Tibial artery (tissue), 4 donors: Measurements from ENCODE around the gene PCSK2.

ENCODE experiments used
- DNase-seq, 2 donors: peaks; one replicate each; pipeline ENCODE4 v3.0.0-alpha.2; 2019
- H3K27ac ChIP-seq, 2 donors: fragments of 200-600 bp; sonication (generic) in 1 of 2; 1 replicate in 1 of 2; 2 replicates in 1 of 2; pipeline ENCODE4 v1.5.1; 2018 to 2019; ENCODE audit warnings: mild to moderate bottlenecking in 1 of 2
- H3K27me3 ChIP-seq, 2 donors: fragments of 200-600 bp; sonication (generic) in 1 of 2; one replicate each; pipeline versions ENCODE4 v1.5.1 to v1.6.0; 2016 to 2019
- H3K36me3 ChIP-seq, 3 donors: fragments of 200-600 bp; sonication (generic) in 2 of 3; one replicate each; pipeline ENCODE4 v1.5.1; 2016 to 2019; ENCODE audit warnings: mild to moderate bottlenecking in 2 of 3
- H3K4me1 ChIP-seq, 4 donors: fragments of 200-600 bp; sonication (generic) in 2 of 4; 1 replicate in 3 of 4; 2 replicates in 1 of 4; pipeline ENCODE4 v1.5.1; 2016 to 2019
- H3K4me3 ChIP-seq, 2 donors: fragments of 200-600 bp; sonication (generic) in 1 of 2; 1 replicate in 1 of 2; 2 replicates in 1 of 2; pipeline ENCODE4 v1.5.1; 2018 to 2019; ENCODE audit warnings: mild to moderate bottlenecking in 2 of 2
- H3K9me3 ChIP-seq, 3 donors: fragments of 200-600 bp; sonication (generic) in 1 of 3; one replicate each; pipeline ENCODE4 v1.5.1; 2016 to 2019
- intact Hi-C: fragments of 100-400 bp; cut with DNase I; formaldehyde crosslinking; loops from one replicate; pipeline ENCODE4 v1.15.0; 2023; ENCODE audit warnings: low total_unique reads
- TF ChIP-seq, protein P1 (sequence below), 2 experiments: fragments of 200-600 bp in 1 of 2; fragments of 450-650 bp in 1 of 2; IDR thresholded peaks; one replicate each; pipeline ENCODE4 v1.5.1; 2017 to 2019; ENCODE audit warnings: antibody characterized with exemption in 2 of 2, mild to moderate bottlenecking in 1 of 2, moderate library complexity in 1 of 2

Gene PCSK2

DNA sequence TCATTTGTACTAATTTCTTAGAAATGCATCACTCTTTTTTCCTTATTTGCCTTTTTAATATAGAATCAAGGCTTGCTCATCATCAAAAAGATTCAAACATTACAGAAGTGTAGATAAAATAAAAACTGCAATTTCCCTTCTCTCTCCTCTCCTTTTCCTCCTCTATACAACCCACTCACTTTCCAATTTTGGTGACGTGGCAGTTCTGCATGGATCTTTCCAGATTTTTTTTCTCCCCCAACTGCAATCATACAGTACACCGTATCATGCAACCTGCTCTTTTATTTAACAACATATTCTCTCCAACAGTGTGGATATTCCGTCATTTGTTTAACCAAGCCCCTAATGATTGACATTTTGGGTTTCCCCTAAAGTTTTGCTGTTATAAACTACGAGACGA, 163.8 kb downstream of the PCSK2 start:
- H3K27me3 ChIP-seq = peaks cover 0 to 2% of the 10 kb centered on the region in 2 donors
- H3K4me3 ChIP-seq = no peak overlapping the region
- DNase-seq = no peak
- intact Hi-C loops = no loop called here
- no peaks in the 10 kb centered on the region for H3K36me3 ChIP-seq
- no peaks in the 10 kb centered on the region for H3K9me3 ChIP-seq
- TF ChIP-seq, protein P1, sequence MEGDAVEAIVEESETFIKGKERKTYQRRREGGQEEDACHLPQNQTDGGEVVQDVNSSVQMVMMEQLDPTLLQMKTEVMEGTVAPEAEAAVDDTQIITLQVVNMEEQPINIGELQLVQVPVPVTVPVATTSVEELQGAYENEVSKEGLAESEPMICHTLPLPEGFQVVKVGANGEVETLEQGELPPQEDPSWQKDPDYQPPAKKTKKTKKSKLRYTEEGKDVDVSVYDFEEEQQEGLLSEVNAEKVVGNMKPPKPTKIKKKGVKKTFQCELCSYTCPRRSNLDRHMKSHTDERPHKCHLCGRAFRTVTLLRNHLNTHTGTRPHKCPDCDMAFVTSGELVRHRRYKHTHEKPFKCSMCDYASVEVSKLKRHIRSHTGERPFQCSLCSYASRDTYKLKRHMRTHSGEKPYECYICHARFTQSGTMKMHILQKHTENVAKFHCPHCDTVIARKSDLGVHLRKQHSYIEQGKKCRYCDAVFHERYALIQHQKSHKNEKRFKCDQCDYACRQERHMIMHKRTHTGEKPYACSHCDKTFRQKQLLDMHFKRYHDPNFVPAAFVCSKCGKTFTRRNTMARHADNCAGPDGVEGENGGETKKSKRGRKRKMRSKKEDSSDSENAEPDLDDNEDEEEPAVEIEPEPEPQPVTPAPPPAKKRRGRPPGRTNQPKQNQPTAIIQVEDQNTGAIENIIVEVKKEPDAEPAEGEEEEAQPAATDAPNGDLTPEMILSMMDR (IDR thresholded peaks at IDR 0.05) = no peak
- H3K27ac ChIP-seq = no peak overlapping the region
- H3K4me1 ChIP-seq = no peaks in the 10 kb centered on the region

DNA sequence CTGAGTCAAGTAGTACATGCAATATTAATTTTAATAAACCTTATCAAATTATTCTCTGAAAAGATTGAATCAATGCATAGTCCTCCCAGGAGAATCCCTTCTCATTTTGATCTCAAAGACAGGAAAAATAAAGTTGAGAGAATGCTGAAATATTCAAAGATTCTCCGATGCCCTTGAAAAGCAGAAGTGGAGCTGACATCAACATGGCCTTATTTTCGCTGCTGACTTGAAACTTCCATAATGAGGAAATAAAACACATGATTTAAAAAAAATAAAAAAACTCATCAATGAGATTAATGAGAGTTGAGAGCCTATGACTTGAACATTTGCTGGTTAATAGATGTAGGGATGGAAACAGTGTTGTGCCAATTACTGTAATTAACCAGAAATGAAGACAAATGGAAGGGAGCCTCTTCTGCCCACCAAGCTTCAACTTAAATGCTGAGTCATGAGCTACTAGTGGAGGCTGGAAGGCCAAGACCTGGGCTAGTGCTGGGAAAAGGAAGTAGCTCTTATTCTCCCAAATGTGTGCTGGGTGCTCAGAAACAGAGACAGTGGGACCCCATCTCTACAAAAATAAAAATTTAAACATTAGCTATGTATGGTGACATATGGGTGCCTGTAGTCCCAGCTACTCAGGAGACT, 164.4 kb downstream of the PCSK2 start:
- TF ChIP-seq, protein P1 (IDR thresholded peaks at IDR 0.05) = no peak
- intact Hi-C loops = no loop called here
- Histone ChIP-seq H3K4me1 (no peaks in the 10 kb centered on the region), H3K9me3 (no peaks in the 10 kb centered on the region), H3K4me3 (no peak overlapping the region), H3K27me3 (peaks cover 0 to 2% of the 10 kb centered on the region in 2 donors), H3K27ac (no peak overlapping the region), H3K36me3 (no peaks in the 10 kb centered on the region)
- no peak for DNase-seq

DNA sequence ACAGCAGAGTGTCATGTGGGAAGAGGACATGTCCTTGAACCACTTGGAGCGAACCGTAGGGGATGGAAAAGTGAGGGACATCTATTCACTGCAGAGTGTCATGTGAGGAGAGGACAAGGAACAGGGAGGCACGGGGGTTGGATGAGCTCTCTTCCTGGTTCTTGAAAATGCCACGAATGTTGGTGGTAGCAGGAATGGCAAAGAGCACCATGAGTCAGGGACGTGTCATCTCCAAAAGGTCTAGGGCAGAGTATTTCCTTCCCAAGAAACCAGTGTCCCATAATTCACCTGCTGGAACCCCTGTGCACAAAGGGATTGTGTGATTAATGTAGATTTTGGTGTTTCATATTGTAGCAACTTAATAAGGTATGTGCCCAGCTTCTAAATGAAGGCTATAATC, 167.6 kb downstream of the PCSK2 start:
- H3K27me3 ChIP-seq = no peaks in the 10 kb centered on the region
- no peak overlapping the region for H3K4me3 ChIP-seq
- no peak for DNase-seq
- TF ChIP-seq, protein P1 (IDR thresholded peaks at IDR 0.05) = no peak
- H3K9me3 ChIP-seq = no peaks in the 10 kb centered on the region
- no peaks in the 10 kb centered on the region for H3K4me1 ChIP-seq
- no peak overlapping the region for H3K27ac ChIP-seq
- intact Hi-C loops = no loop called here
- no peaks in the 10 kb centered on the region for H3K36me3 ChIP-seq

DNA sequence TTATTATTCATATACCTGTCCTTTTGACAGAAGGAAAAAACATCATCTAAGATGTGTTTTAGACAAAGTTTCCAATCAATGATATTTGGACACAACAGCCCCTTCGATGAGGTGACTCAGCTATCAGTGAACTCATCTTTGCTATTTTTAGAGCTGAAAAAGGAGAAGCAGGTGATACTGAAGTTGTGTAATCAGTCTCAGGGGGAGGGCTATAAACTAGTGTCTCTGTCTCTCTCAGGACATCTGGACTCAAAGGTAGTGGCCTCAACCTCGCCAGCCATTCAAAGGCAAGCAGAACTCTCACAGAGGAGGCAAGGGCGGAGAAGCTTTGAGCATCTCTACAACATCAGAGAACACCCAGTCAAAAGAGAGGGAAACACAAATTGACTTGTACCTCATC, 168.9 kb downstream of the PCSK2 start:
- H3K36me3 ChIP-seq = no peaks in the 10 kb centered on the region
- no peak overlapping the region for H3K27ac ChIP-seq
- DNase-seq = no peak
- H3K4me1 ChIP-seq = no peaks in the 10 kb centered on the region
- TF ChIP-seq, protein P1 (IDR thresholded peaks at IDR 0.05) = no peak
- intact Hi-C loops = no loop called here
- H3K9me3 ChIP-seq = no peaks in the 10 kb centered on the region
- no peaks in the 10 kb centered on the region for H3K27me3 ChIP-seq
- H3K4me3 ChIP-seq = no peak overlapping the region

DNA sequence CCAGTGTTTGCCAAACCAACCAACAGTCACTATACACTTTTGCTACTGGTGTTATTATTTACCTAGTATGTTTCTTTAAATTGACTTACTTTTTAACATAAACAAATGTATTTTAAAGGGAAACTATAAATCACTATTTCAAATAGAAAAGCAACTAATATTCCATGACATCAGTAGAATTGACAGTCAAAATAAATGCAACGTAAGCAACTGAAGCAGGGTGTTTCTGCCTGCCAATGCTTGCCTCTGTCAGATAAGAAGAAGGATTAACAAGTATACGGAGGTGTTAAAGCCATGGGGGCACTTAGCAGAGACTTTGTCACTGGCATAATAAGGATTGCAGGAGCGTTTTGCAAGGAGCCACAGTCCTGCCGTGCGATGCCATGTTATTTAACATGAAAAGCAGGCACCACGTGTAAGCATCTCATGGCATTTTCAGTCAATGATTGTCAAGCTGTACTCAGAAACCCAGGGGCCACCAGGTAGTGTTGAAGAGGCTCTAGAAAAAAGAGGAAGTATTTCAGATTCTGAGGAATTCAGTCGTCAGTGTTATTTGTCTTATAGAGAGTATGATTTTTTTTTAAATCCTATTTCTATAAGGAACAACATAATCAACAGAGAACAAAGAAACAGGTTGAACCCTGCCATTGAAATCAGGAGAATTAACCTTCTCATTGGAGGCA, 172.6 kb downstream of the PCSK2 start:
- no peaks in the 10 kb centered on the region for H3K27me3 ChIP-seq
- intact Hi-C loops = no loop called here
- TF ChIP-seq, protein P1 (IDR thresholded peaks at IDR 0.05) = no peak
- H3K4me1 ChIP-seq = no peaks in the 10 kb centered on the region
- no peak for DNase-seq
- H3K27ac ChIP-seq = no peak overlapping the region
- no peak overlapping the region for H3K4me3 ChIP-seq
- H3K9me3 ChIP-seq = no peaks in the 10 kb centered on the region
- H3K36me3 ChIP-seq = no peaks in the 10 kb centered on the region
